Activated CD4-positive, alpha-beta memory T cell treated with anti-CD3 and anti-CD28 coated beads for 36 hours (primary cell): ENCODE measurements around the gene BIK. TPM values are rescaled to one million over a fixed set of nuclear protein-coding genes. Genes with fewer than 3 reads are reported as not detected.
"Not testable (repeated sequence)": the region's sequence is repeated elsewhere in the genome, so short reads cannot be mapped to it uniquely, and the experiment has no call there.

ENCODE experiments used
- CTCF ChIA-PET: fragments of 350-600 bp; sonication (Branson Sonifier 250); formaldehyde crosslinking; loops from one replicate; lab custom pipeline; 2021; ENCODE audit warnings: antibody characterized with exemption, inconsistent platforms; lab: Charles Lee
- POLR2A ChIA-PET: fragments of 350-600 bp; sonication (Branson Sonifier 250); formaldehyde crosslinking; loops from one replicate; lab custom pipeline; 2021; ENCODE audit warnings: antibody characterized with exemption; lab: Charles Lee
- DNase-seq: peaks from one replicate; pipeline ENCODE4 v3.0.0-alpha.2; 2020
- H3K27ac Mint-ChIP-seq: one replicate; pipeline ENCODE4 v1.8.0; 2021; ENCODE audit warnings: mixed read lengths
- H3K27me3 Mint-ChIP-seq: one replicate; pipeline ENCODE4 v1.8.0; 2021; ENCODE audit warnings: mixed read lengths
- H3K36me3 Mint-ChIP-seq: one replicate; pipeline ENCODE4 v1.8.0; 2021; ENCODE audit warnings: mixed read lengths
- H3K4me1 Mint-ChIP-seq: one replicate; pipeline ENCODE4 v1.8.0; 2021; ENCODE audit warnings: low read depth, mixed read lengths
- H3K4me3 Mint-ChIP-seq: one replicate; pipeline ENCODE4 v1.8.0; 2021; ENCODE audit warnings: mild to moderate bottlenecking, mixed read lengths
- H3K9me3 Mint-ChIP-seq: one replicate; pipeline ENCODE4 v1.8.0; 2021; ENCODE audit warnings: mixed read lengths
- intact Hi-C: fragments of 100-400 bp; cut with micrococcal nuclease; formaldehyde crosslinking; loops from one replicate; pipeline ENCODE4 v1.15.1; 2023
- total RNA-seq, 2 experiments: library from RNA; stranded (reverse); gene quantifications; one replicate each; pipeline ENCODE4 v1.2.3, GENCODE V29; 2021

The BIK gene
- total RNA-seq, 2 experiments from 2014 or later: 4.1 to 4.5 TPM

DNA sequence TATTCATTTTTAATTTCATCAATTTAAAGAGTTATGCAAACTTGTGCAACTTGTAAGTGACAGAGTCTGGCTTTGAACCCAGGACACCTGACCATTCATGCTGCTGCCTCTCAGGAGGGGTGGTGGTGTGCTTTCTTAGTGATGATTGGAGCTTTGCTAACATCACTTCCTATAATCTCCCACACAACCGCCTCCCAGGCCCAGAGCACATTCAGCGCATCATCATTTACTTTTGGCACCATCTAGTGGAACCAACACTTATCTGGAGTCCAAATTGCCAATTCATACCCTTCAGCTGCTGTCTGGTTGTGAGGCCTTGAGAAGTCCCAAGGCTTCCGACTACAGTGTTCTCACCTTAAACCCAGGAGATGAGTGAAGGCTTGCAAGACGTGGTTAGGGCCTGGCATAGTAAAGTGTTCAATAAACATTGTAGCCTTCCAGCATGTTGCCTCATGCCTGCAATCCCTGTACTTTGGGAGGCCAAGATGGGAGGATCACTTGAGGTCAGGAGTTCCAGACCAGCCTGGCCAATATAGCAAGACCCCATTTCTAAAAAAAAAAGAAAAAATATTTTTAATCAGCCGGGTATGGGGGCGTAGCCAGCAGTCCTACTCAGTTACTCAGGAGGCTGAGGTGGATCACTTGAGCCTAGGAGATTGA is 20.3 kb upstream of the BIK start:
- H3K27me3 Mint-ChIP-seq: no peaks in the 10 kb centered on the region
- CTCF ChIA-PET: interaction anchor here (0.5 to 1.5 kb wide), 15 partner anchors 9 to 469 kb away, joined by 3 to 10 read pairs (median 3); partner anchors contain the start of gene BIK
- peak overlapping the region; percentile 50 for H3K4me3 Mint-ChIP-seq
- H3K9me3 Mint-ChIP-seq: no peaks in the 10 kb centered on the region
- intact Hi-C loops: no loop called here
- H3K27ac Mint-ChIP-seq: no peak overlapping the region
- POLR2A ChIA-PET: interaction anchor here (0.5 to 1.7 kb wide), 3 partner anchors 9 to 475 kb away, joined by 3 to 5 read pairs (median 3); no protein-coding TSS in a partner anchor
- DNase-seq: peak; percentile 75
- H3K36me3 Mint-ChIP-seq: no peaks in the 10 kb centered on the region
- peaks cover 20% of the 10 kb centered on the region for H3K4me1 Mint-ChIP-seq

DNA sequence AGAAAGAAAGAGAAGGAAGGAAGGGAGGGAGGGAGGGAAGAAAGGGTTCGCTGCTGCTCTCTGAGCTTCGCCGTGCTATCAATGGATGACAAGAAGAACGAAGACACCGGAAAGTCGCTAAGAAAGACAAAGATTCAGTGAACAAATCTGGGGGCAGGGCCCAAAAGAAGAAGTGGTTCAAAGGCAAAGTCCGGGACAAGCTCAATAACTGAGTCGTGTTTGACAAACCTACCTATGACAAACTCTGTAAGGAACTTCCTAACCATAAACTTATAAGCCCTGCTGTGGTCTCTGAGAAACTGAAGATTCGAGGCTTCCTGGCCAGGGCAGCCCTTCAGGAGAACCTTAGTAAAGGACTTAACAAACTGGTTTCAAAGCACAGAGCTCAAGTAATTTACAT is 18.5 kb upstream of the BIK start:
- Mint-ChIP-seq H3K36me3 (no peaks in the 10 kb centered on the region), H3K9me3 (peaks cover 13% of the 10 kb centered on the region), H3K4me3 (no peak overlapping the region), H3K4me1 (peaks cover 13% of the 10 kb centered on the region), H3K27me3 (no peaks in the 10 kb centered on the region), H3K27ac (no peak overlapping the region)
- no peak for DNase-seq
- intact Hi-C loops: no loop called here
- CTCF ChIA-PET: interaction anchor here (1.1 kb wide), 1 partner anchor 312 kb away, joined by 3 read pairs; no protein-coding TSS in a partner anchor
- POLR2A ChIA-PET: no interaction called here

DNA sequence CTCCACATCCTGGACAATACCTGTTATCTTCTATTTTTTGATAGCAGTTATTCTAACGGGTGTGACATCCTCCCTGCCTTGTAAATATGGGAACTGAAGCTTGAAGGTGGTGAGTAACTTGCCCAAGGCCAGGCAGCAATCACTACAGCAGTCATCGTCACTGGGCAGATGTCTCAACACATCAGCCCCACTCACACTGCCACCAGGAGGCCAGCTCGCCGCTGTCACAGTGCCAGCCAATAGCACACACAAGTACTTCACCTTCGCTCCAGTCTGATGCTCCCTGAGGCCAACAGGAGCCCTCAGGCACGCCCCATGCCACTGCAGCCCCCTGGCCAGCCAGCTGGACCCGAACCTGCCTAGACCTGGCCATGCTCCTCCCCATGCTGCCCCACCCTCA is 16.5 kb upstream of the BIK start:
- no peak overlapping the region for H3K27ac Mint-ChIP-seq
- ChIA-PET POLR2A (no interaction called here), CTCF (no interaction called here)
- H3K9me3 Mint-ChIP-seq: peaks cover 13% of the 10 kb centered on the region
- H3K4me1 Mint-ChIP-seq: peaks cover 8% of the 10 kb centered on the region
- no peak overlapping the region for H3K4me3 Mint-ChIP-seq
- intact Hi-C loops: no loop called here
- H3K27me3 Mint-ChIP-seq: no peaks in the 10 kb centered on the region
- DNase-seq: no peak
- no peaks in the 10 kb centered on the region for H3K36me3 Mint-ChIP-seq

DNA sequence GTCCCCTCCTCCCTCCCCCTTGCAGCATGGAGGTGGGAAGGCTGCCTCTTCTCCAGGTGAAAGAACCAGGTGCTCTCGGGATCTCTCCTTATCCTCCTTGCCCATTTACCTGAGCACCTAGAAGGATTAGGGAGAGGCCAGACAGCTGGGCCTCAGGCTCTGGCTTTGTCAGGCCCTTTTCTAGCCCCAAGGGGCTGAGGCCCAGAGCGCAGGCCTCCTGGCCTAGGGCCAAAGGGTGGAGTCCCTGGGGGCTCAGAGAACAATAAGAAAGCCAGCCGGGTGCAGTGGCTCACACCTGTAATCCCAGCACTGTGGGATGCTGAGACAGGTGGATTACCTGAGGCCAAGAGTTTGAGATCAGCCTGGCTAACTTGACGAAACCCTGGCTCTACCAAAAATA is 16.0 kb upstream of the BIK start:
- H3K9me3 Mint-ChIP-seq: peaks cover 13% of the 10 kb centered on the region
- intact Hi-C loops: no loop called here

DNA sequence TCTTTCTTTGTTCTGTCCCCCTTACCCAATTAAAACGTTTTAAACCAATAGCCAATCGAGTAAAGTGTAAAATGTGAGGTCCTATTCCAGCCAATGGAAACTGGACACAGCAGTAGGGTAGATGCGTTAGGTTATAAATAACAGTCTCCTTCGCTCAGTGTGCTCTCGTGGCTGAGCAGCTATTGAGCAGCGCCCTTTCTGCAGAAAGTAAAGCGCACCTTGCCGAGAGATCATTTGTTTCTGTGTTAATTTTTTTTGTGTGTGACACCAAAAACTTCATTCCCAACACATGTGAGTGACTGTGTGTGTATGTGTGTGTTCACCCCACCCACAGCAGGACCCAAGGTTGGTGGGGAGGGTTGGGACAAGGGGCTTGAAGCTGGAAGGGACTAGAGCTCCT is 14.1 kb upstream of the BIK start:
- Mint-ChIP-seq H3K4me3 (no peak overlapping the region), H3K27me3 (no peaks in the 10 kb centered on the region), H3K27ac (no peak overlapping the region), H3K9me3 (peaks cover 13% of the 10 kb centered on the region), H3K36me3 (no peaks in the 10 kb centered on the region), H3K4me1 (peaks cover 7% of the 10 kb centered on the region)
- DNase-seq: no peak
- POLR2A ChIA-PET: no interaction called here
- intact Hi-C loops: no loop called here
- CTCF ChIA-PET: interaction anchor here (0.5 kb wide), 1 partner anchor 316 kb away, joined by 3 read pairs; no protein-coding TSS in a partner anchor

More for the DNA sequence above, 16.0 kb upstream of the BIK start:
- Mint-ChIP-seq H3K4me3 (no peak overlapping the region), H3K4me1 (peaks cover 5% of the 10 kb centered on the region), H3K27ac (no peak overlapping the region), H3K27me3 (no peaks in the 10 kb centered on the region), H3K36me3 (no peaks in the 10 kb centered on the region)
- ChIA-PET CTCF (no interaction called here), POLR2A (no interaction called here)
- no peak for DNase-seq

DNA sequence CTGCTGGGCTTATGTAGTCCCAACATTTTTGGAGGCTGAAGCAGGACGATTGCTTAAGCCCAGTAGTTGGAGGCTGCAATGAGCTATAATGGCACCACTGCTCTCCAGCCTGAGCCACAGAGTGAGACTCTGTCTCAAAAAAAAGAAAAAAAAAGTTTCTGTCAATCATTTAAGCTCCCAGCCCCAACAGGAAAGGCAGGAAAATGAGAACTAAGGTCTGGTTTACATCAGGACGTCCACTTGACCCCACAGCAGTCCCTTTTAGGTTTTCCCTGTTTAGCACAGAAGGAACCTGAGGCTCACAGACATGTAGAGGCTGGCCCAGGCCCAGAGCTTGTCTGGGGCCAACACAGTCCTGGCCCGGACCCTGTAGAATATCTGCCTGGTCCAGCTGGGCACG is 12.2 kb upstream of the BIK start:
- Mint-ChIP-seq H3K4me1 (peaks cover 7% of the 10 kb centered on the region), H3K9me3 (peaks cover 13% of the 10 kb centered on the region), H3K27me3 (no peaks in the 10 kb centered on the region), H3K27ac (no peak overlapping the region), H3K4me3 (no peak overlapping the region), H3K36me3 (no peaks in the 10 kb centered on the region)
- intact Hi-C loops: no loop called here
- DNase-seq: no peak
- ChIA-PET CTCF (no interaction called here), POLR2A (no interaction called here)

DNA sequence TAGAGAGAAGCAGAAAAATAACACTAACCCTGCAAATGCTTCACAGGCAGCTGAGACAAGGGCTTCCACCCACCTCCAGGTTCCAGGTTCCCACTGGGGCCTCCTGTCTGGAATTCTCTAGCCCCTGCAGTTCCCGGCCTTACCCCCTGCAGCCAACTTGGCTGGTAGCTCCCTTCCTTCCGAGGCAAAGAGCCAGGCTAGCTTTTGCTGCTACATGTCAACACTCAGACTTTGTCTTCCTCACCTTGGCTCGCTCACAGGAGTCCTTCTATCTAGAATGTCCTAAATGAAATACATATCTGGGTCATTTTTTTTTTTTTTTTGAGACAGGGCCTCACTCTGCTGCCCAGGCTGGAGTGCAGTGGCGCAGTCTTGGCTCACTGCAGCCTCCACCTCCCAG is 11.5 kb upstream of the BIK start:
- H3K27ac Mint-ChIP-seq: no peak overlapping the region
- intact Hi-C loops: no loop called here
- POLR2A ChIA-PET: interaction anchor here (0.6 kb wide), 1 partner anchor 9 kb away, joined by 3 read pairs; no protein-coding TSS in a partner anchor
- peaks cover 12% of the 10 kb centered on the region for H3K4me1 Mint-ChIP-seq
- H3K27me3 Mint-ChIP-seq: no peaks in the 10 kb centered on the region
- peaks cover 13% of the 10 kb centered on the region for H3K9me3 Mint-ChIP-seq
- DNase-seq: no peak
- H3K4me3 Mint-ChIP-seq: no peak overlapping the region
- CTCF ChIA-PET: no interaction called here
- no peaks in the 10 kb centered on the region for H3K36me3 Mint-ChIP-seq

DNA sequence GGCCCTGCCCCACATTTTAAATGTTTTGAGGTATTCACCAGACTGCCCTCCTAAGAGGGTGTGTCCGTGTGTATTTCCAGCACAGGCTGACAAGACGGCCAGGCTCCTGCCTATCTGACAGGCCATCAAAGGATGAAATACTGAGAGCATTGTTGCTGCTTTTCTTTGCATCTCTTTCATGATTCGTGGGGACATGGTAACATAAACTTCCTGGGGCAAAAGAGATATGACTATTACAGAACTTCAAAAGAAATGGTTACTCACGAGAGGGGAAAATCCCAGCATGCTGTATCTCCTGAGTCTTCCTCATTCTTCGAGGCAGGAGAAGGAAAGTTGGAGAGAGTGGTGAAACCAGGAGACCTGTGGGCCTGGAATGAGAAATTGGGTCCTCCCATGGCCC is 10.3 kb upstream of the BIK start:
- no peak for DNase-seq
- Mint-ChIP-seq H3K36me3 (no peaks in the 10 kb centered on the region), H3K27me3 (no peaks in the 10 kb centered on the region), H3K27ac (peak overlapping the region; percentile 56), H3K9me3 (peaks cover 13% of the 10 kb centered on the region), H3K4me3 (no peak overlapping the region), H3K4me1 (peaks cover 15% of the 10 kb centered on the region)
- intact Hi-C loops: no loop called here
- POLR2A ChIA-PET: no interaction called here
- CTCF ChIA-PET: no interaction called here

DNA sequence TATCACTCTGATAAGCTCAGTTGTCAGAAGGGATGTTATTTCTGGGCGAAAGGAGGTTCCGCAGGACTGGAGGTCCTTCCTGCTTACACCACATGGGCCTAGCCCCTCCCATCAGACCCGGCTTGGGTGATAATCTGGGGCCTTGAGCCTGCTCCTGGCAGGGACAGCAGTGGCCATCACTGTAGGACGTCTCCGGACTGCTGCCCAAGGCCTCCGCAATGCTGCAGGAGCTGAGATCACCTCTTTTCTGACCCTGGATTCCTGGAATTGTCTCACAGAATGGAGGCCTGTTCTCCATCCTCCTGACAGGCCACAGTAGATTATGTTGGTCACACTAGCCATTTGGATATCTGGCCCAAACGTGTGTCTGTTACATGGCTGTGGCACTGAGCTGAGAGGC is 9.2 kb upstream of the BIK start:
- peaks cover 15% of the 10 kb centered on the region for H3K4me1 Mint-ChIP-seq
- no peak overlapping the region for H3K27ac Mint-ChIP-seq
- no peak for DNase-seq
- intact Hi-C loops: no loop called here
- no peaks in the 10 kb centered on the region for H3K27me3 Mint-ChIP-seq
- ChIA-PET POLR2A (interaction anchor here (0.7 kb wide), 1 partner anchor 11 kb away, joined by 3 read pairs; no protein-coding TSS in a partner anchor), CTCF (no interaction called here)
- peaks cover 7% of the 10 kb centered on the region for H3K9me3 Mint-ChIP-seq
- H3K36me3 Mint-ChIP-seq: no peaks in the 10 kb centered on the region
- H3K4me3 Mint-ChIP-seq: no peak overlapping the region

DNA sequence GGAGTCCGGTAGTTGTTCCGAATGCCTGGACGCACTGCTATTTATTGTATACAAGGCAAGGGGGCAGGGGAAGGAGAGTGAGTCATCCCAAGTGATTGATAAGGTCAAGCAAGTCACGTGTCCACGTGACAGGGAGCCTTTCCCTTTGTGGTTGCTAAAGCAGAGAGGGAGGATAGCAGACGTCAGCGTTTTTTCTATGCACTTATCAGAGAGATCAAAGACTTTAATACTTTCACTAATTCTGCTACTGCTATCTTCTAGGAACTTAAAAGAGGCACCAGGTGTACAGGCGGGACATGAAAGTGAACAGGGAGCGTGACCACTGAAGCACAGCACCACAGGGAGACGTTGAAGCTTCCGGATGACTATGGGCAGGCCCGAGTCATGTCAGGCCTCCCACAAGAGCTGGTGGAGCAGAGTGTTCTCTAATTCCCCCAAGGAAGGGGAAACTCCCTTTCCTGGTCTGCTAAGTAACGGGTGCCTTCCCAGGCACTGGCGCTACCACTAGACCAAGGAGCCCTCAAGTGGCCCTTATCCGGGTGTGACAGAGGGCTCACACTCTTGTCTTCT is 6.4 kb upstream of the BIK start:
- intact Hi-C loops, CTCF ChIA-PET, H3K9me3 Mint-ChIP-seq, H3K27me3 Mint-ChIP-seq, POLR2A ChIA-PET, H3K36me3 Mint-ChIP-seq, H3K4me3 Mint-ChIP-seq: not testable (repeated sequence)
- peak; percentile 41 for DNase-seq
- Mint-ChIP-seq H3K4me1 (peaks cover 15% of the 10 kb centered on the region), H3K27ac (peak overlapping the region; percentile 19)

DNA sequence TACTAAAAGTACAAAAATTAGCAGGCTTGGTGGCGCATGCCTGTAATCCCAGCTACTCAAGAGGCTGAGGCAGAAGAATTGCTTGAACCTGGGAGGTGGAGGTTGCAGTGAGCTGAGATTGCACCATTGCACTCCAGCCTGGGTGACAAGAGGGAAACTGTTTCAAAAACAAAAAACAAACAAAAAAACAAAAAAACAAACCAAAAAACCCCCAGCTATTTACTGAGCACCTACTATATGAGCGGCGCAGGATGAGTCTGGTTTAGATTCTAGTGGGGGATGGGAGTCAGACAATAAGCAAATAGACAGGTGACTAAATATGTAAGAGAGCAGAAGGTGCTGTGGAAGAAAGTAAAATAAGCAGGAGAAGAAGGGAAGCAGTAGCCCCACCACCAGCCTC is 5.6 kb upstream of the BIK start:
- intact Hi-C loops, H3K27ac Mint-ChIP-seq, H3K4me3 Mint-ChIP-seq, H3K36me3 Mint-ChIP-seq, H3K9me3 Mint-ChIP-seq, CTCF ChIA-PET, DNase-seq, H3K27me3 Mint-ChIP-seq, POLR2A ChIA-PET: not testable (repeated sequence)
- peaks cover 15% of the 10 kb centered on the region for H3K4me1 Mint-ChIP-seq

DNA sequence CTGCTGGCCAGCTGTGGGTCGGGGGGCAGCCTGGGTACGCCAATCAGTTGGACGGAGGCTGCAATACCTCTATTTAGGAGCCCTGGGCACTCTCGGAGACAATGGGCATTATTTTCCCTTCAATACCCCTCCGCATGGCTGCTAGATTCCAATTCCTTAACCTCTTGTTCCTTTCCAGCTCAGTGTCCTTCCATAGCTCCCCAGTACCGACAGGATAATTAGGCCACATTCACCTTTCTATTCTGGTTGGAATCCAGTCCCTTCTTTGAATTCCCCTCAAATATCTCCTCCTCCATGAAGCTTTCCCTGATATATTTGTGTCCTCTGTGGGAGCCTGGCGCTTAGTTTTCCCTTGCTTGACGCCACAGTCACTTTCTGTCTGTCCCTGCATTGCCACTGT is 4.2 kb upstream of the BIK start:
- CTCF ChIA-PET: interaction anchor here (1.0 kb wide), 1 partner anchor 16 kb away, joined by 3 read pairs; no protein-coding TSS in a partner anchor
- Mint-ChIP-seq H3K4me1 (peaks cover 11% of the 10 kb centered on the region), H3K36me3 (no peaks in the 10 kb centered on the region), H3K9me3 (no peaks in the 10 kb centered on the region), H3K27ac (no peak overlapping the region), H3K27me3 (peaks cover 2% of the 10 kb centered on the region), H3K4me3 (no peak overlapping the region)
- POLR2A ChIA-PET: interaction anchor here (0.6 kb wide), 1 partner anchor 29 kb away, joined by 3 read pairs; no protein-coding TSS in a partner anchor
- intact Hi-C loops: no loop called here
- no peak for DNase-seq
